Small intestine (tissue), 7 donors: Measurements from ENCODE around the gene RAPH1. TPM values are rescaled to one million over a fixed set of nuclear protein-coding genes. Genes with fewer than 3 reads are reported as not detected.
"Not testable (repeated sequence)": the region's sequence is repeated elsewhere in the genome, so short reads cannot be mapped to it uniquely, and the experiment has no call there.

Experiments
- DNase-seq, 2 donors: peaks; one replicate each; pipeline versions ENCODE4 v3.0.0 to v3.0.0-alpha.2; 2013
- FAIRE-seq: peaks from 2 replicates; lab custom pipeline; 2012; peaks lifted over from hg19 to GRCh38; lab: Jason Lieb, UNC
- H3K27ac ChIP-seq, 3 donors: one replicate each; pipeline ENCODE4 v1.5.1; 2013; ENCODE audit warnings: low read length in 2 of 3, mild to moderate bottlenecking in 2 of 3, control low read depth in 1 of 3, inconsistent platforms in 1 of 3, low read depth in 1 of 3, moderate library complexity in 1 of 3
- H3K27me3 ChIP-seq, 3 donors: one replicate each; pipeline ENCODE4 v1.6.1; 2013; ENCODE audit warnings: low read length in 3 of 3, inconsistent platforms in 1 of 3; ENCODE audit not compliant: control insufficient read depth in 3 of 3, insufficient read depth in 3 of 3
- H3K36me3 ChIP-seq, 3 donors: one replicate each; pipeline ENCODE4 v1.6.1; 2013; ENCODE audit warnings: low read length in 3 of 3, inconsistent platforms in 1 of 3, low read depth in 1 of 3, mild to moderate bottlenecking in 1 of 3, moderate library complexity in 1 of 3; ENCODE audit not compliant: control insufficient read depth in 3 of 3, insufficient read depth in 2 of 3
- H3K4me1 ChIP-seq, 3 donors: one replicate each; pipeline ENCODE4 v1.6.1; 2013; ENCODE audit warnings: low read length in 2 of 3, inconsistent platforms in 1 of 3, low read depth in 1 of 3, mild to moderate bottlenecking in 1 of 3, moderate library complexity in 1 of 3; ENCODE audit not compliant: control insufficient read depth in 3 of 3, insufficient read depth in 2 of 3
- H3K4me3 ChIP-seq, 3 donors: one replicate each; pipeline ENCODE4 v1.5.1; 2013; ENCODE audit warnings: low read length in 3 of 3, control low read depth in 1 of 3, inconsistent platforms in 1 of 3, low read depth in 1 of 3, mild to moderate bottlenecking in 1 of 3, moderate library complexity in 1 of 3
- H3K9me3 ChIP-seq, 2 donors: one replicate each; pipeline ENCODE4 v1.6.1; 2013; ENCODE audit warnings: low read depth in 1 of 2, low read length in 1 of 2; ENCODE audit not compliant: control insufficient read depth in 2 of 2, insufficient read depth in 1 of 2
- whole genome bisulfite sequencing, 3 donors: extraction: QIAGEN DNeasy Blood & Tissue Kit; methylation state at CpG; one replicate each; pipeline ENCODE4 v1.1.7; 2013; 5-methylcytosine and 5-hydroxymethylcytosine counted together
- polyA plus RNA-seq, 4 donors: library from polyadenylated mRNA; stranded (reverse) in 3 of 4; unstranded in 1 of 4; fragments of 200-250 nt in 3 of 4; fragments of 120-200 nt in 1 of 4; gene quantifications; one replicate each; pipeline versions ENCODE4 v1.2.1 to v1.2.3, GENCODE V29; 2013
- donor health status: healthy with polysubstance abuse.
- donor health status: control.
- donor health status: control.
- donor health status: Bipolar disorder and iron deficiency.
- donor health status: healthy.

RAPH1 gene
- polyA plus RNA-seq, 4 donors = 6.2 to 15.7 (median 6.8) TPM

- not testable (repeated sequence) for H3K27me3 ChIP-seq, H3K9me3 ChIP-seq, H3K4me3 ChIP-seq, FAIRE-seq, H3K36me3 ChIP-seq
- WGBS, 3 donors = 74 to 82% (median 75%) methylated on average over 7 to 9 of the region's 9 CpGs
- peak in 1 of 2 donors; percentile 40 for DNase-seq
- peaks cover 2 to 23% (median 3%) of the 10 kb centered on the region in 3 donors for H3K4me1 ChIP-seq
- peak overlapping the region in 1 of 3 donors; percentile 8 for H3K27ac ChIP-seq
Measured at GRCh38 chr2:203513268-203513667, 21.8 kb downstream of the RAPH1 start.

- DNase-seq (peak; percentile 76 to 91), FAIRE-seq (peak; percentile 61)
- Histone ChIP-seq H3K27ac (peak overlapping the region in 1 of 3 donors; percentile 75), H3K36me3 (peaks cover 0 to 2% (median 0%) of the 10 kb centered on the region in 3 donors), H3K4me1 (peaks cover 2 to 24% (median 3%) of the 10 kb centered on the region in 3 donors), H3K27me3 (no peaks in the 10 kb centered on the region), H3K9me3 (peaks cover 0 to 5% of the 10 kb centered on the region in 2 donors), H3K4me3 (no peak overlapping the region)
- WGBS, 3 donors = 10 to 57% (median 38%) methylated on average over 1 of the region's 1 CpG
Measured at GRCh38 chr2:203510941-203511305, 24.2 kb downstream of the RAPH1 start.

DNA sequence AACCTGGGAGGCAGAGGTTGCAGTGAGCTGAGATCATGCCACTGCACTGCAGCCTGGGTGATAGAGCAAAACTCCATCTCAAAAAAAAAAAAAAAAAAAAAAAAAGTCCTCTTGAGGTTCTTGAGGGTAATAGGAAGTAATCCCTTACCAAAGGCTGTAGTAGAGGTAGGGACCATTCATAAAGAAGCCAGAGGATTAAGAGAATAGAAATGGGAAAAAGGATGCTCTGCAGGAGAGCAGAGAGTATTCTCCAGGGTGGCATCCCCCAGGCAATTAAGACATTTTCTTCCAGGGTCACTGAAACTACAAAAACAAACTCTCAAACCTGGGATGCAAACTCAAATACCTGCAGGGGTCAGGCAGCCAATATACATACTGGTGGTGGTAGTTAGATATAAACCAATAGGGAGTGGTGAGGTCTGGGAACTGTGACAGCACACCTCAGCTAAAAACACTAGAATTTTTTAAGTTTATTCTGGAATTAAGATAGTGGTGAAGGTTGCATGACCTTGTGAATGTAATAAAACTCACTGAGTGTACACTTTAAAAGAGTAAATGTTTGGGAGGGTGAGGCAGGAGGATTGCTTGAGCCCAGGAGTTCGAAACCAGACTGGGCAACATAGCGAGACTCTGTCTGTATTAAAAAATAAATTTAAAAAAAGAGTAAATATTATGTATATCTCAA is 24.7 kb downstream of the RAPH1 start:
- Histone ChIP-seq H3K27me3 (no peaks in the 10 kb centered on the region), H3K36me3 (peaks cover 0 to 2% (median 2%) of the 10 kb centered on the region in 3 donors), H3K9me3 (peaks cover 0 to 9% of the 10 kb centered on the region in 2 donors), H3K27ac (peak overlapping the region; percentile 50 to 75 (median 74)), H3K4me1 (peaks cover 3 to 24% (median 5%) of the 10 kb centered on the region in 3 donors), H3K4me3 (no peak overlapping the region)
- DNase-seq (peak in 1 of 2 donors; percentile 52), FAIRE-seq (no peak)
- 13 to 62% (median 35%) methylated on average over 2 of the region's 2 CpGs for WGBS, 3 donors

DNA sequence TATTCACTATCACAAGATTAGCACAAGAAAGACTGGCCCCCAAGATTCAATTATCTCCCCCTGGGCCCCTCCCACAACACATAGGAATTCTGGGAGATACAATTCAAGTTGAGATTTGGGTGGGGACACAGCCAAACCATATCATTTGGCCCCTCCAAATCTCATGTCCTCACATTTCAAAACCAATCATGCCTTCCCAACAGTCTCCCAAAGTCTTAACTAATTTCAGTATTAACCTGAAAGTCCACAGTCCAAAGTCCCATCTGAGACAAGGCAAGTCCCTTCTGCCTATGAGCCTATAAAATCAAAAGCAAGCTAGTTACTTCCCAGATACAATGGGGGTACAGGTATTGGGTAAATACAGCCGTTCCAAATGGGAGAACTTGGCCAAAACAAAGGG is 31.6 kb downstream of the RAPH1 start:
- peaks cover 0 to 11% (median 2%) of the 10 kb centered on the region in 3 donors for H3K36me3 ChIP-seq
- not testable (repeated sequence) for FAIRE-seq, H3K27me3 ChIP-seq, H3K4me3 ChIP-seq
- H3K4me1 ChIP-seq = peaks cover 0 to 11% (median 5%) of the 10 kb centered on the region in 3 donors
- peak overlapping the region in 1 of 3 donors; percentile 48 for H3K27ac ChIP-seq
- 12 to 73% (median 31%) methylated on average over 1 of the region's 1 CpG for WGBS, 3 donors
- H3K9me3 ChIP-seq = peaks cover 0 to 28% of the 10 kb centered on the region in 2 donors
- DNase-seq = peak in 1 of 2 donors; percentile 66

- H3K36me3 ChIP-seq = peaks cover 0 to 11% (median 2%) of the 10 kb centered on the region in 3 donors
- H3K27me3 ChIP-seq = no peaks in the 10 kb centered on the region
- no peak overlapping the region for H3K4me3 ChIP-seq
- H3K9me3 ChIP-seq = peaks cover 0 to 28% of the 10 kb centered on the region in 2 donors
- FAIRE-seq (no peak), DNase-seq (no peak)
- H3K4me1 ChIP-seq = peaks cover 0 to 11% (median 5%) of the 10 kb centered on the region in 3 donors
- H3K27ac ChIP-seq = no peak overlapping the region
- 58 to 87% (median 64%) methylated on average over 1 of the region's 1 CpG for WGBS, 3 donors
Measured at GRCh38 chr2:203501873-203502272, 33.2 kb downstream of the RAPH1 start.

GRCh38 chr2:203500951-203501350 is 34.1 kb downstream of the RAPH1 start:
- Histone ChIP-seq H3K9me3 (peaks cover 0 to 28% of the 10 kb centered on the region in 2 donors), H3K36me3 (peaks cover 0 to 11% (median 2%) of the 10 kb centered on the region in 3 donors), H3K4me1 (peaks cover 0 to 11% (median 5%) of the 10 kb centered on the region in 3 donors), H3K27ac (no peak overlapping the region), H3K27me3 (no peaks in the 10 kb centered on the region), H3K4me3 (no peak overlapping the region)
- 65 to 79% (median 70%) methylated on average over 1 of the region's 1 CpG for WGBS, 3 donors
- FAIRE-seq = no peak
- DNase-seq = no peak

GRCh38 chr2:203500297-203500696 is 34.8 kb downstream of the RAPH1 start:
- FAIRE-seq (no peak), DNase-seq (no peak)
- no peak overlapping the region for H3K4me3 ChIP-seq
- H3K4me1 ChIP-seq = peaks cover 0 to 11% (median 2%) of the 10 kb centered on the region in 3 donors
- H3K27ac ChIP-seq = no peak overlapping the region
- WGBS, 3 donors = 90 to 94% (median 91%) methylated on average over 2 of the region's 2 CpGs
- H3K36me3 ChIP-seq = peaks cover 0 to 11% (median 0%) of the 10 kb centered on the region in 3 donors
- peaks cover 0 to 23% of the 10 kb centered on the region in 2 donors for H3K9me3 ChIP-seq
- H3K27me3 ChIP-seq = no peaks in the 10 kb centered on the region

GRCh38 chr2:203498161-203498560 is 36.9 kb downstream of the RAPH1 start:
- WGBS, 3 donors = 11 to 33% (median 23%) methylated on average over 4 of the region's 4 CpGs
- peak; percentile 83 to 84 for DNase-seq

More at GRCh38 chr2:203498161-203498560, 36.9 kb downstream of the RAPH1 start:
- H3K27me3 ChIP-seq = no peaks in the 10 kb centered on the region
- H3K4me3 ChIP-seq = no peak overlapping the region
- H3K4me1 ChIP-seq = peaks cover 0 to 7% (median 2%) of the 10 kb centered on the region in 3 donors
- peaks cover 0 to 11% (median 0%) of the 10 kb centered on the region in 3 donors for H3K36me3 ChIP-seq
- peak; percentile 92 for FAIRE-seq
- H3K27ac ChIP-seq = peak overlapping the region; percentile 41 to 88 (median 75)
- H3K9me3 ChIP-seq = peaks cover 0 to 5% of the 10 kb centered on the region in 2 donors
